Measurements from ENCODE around the gene STK38. TPM values are rescaled to one million over a fixed set of nuclear protein-coding genes. Genes with fewer than 3 reads are reported as not detected.

Gene STK38
- total RNA-seq, 2 experiments from 2014 or later: 47.0 to 48.4 TPM

DNA sequence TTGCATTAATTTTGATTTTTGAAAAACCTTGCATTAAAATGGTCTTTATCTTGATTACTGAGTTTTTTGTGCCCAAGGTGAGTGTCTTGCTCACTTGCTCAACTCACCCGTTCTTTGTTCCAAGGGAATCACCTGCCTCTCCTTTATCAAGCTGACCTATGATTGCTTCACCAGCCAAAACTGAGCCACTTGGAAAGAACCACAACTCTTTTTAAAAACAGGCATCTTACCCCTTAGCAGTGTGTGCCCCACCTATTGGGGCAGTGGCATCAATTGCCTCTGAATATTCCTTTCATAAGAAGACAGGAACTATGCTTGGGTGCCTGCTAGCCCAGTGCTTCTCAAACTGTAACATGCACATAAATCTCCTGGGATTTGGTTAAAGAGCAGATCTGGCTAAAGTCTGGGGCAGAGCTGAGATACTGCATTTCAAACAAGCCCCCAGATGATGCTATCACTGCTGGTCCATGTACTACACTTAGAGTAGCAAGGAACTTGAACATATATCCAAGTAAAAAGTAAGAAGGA, 3.3 kb upstream of the STK38 start:
- ATAC-seq (ENCODE audit: poor library complexity) (no peak), DNase-seq (no peak)
- H3K4me3 Mint-ChIP-seq: no peak overlapping the region
- ChIA-PET POLR2A (no interaction called here), CTCF (interaction anchor here (0.8 kb wide), 1 partner anchor 29 kb away, joined by 3 read pairs; no protein-coding TSS in a partner anchor)
- no peaks in the 10 kb centered on the region for H3K9me3 Mint-ChIP-seq
- no peaks in the 10 kb centered on the region for H3K27me3 Mint-ChIP-seq
- Histone ChIP-seq H3K27me3 (ENCODE audit: control insufficient read depth in 1 of 2, insufficient read depth in 2 of 2, low read length in 2 of 2) (no peaks in the 10 kb centered on the region), H3K4me1 (ENCODE audit: insufficient read depth, low read length) (peaks cover 18% of the 10 kb centered on the region), H3K27ac (ENCODE audit: low read depth in 1 of 2, low read length in 2 of 2) (no peak overlapping the region), H3K36me3 (ENCODE audit: insufficient read depth, low read length) (no peaks in the 10 kb centered on the region), H3K9me3 (ENCODE audit: control insufficient read depth in 1 of 2, insufficient read depth in 1 of 2, low read length in 2 of 2) (no peaks in the 10 kb centered on the region), H3K4me3 (ENCODE audit: low read length) (no peak overlapping the region)
- H3K27ac Mint-ChIP-seq: peak overlapping the region; percentile 55
- intact Hi-C loops (cut with DNase I, micrococcal nuclease): no loop called here
- H3K36me3 Mint-ChIP-seq (ENCODE audit: low read depth): peaks cover 21% of the 10 kb centered on the region
- peaks cover 32% of the 10 kb centered on the region for H3K4me1 Mint-ChIP-seq (ENCODE audit: low read depth)
- TF ChIP-seq, protein P1, sequence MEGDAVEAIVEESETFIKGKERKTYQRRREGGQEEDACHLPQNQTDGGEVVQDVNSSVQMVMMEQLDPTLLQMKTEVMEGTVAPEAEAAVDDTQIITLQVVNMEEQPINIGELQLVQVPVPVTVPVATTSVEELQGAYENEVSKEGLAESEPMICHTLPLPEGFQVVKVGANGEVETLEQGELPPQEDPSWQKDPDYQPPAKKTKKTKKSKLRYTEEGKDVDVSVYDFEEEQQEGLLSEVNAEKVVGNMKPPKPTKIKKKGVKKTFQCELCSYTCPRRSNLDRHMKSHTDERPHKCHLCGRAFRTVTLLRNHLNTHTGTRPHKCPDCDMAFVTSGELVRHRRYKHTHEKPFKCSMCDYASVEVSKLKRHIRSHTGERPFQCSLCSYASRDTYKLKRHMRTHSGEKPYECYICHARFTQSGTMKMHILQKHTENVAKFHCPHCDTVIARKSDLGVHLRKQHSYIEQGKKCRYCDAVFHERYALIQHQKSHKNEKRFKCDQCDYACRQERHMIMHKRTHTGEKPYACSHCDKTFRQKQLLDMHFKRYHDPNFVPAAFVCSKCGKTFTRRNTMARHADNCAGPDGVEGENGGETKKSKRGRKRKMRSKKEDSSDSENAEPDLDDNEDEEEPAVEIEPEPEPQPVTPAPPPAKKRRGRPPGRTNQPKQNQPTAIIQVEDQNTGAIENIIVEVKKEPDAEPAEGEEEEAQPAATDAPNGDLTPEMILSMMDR (IDR thresholded peaks at IDR 0.05): no peak

GRCh38 chr6:36548401-36548743, 1.1 kb upstream of the STK38 start:
- peaks cover 47% of the 10 kb centered on the region for H3K4me1 Mint-ChIP-seq (ENCODE audit: low read depth)

GRCh38 chr6:36547646-36548400, 544 bp upstream of the STK38 start:
- Mint-ChIP-seq H3K4me1 (ENCODE audit: low read depth) (peaks cover 51% of the 10 kb centered on the region), H3K4me3 (peak overlapping the region; percentile 98), H3K27me3 (no peaks in the 10 kb centered on the region), H3K9me3 (no peaks in the 10 kb centered on the region), H3K27ac (peak overlapping the region; percentile 96), H3K36me3 (ENCODE audit: low read depth) (peaks cover 43% of the 10 kb centered on the region)
- Histone ChIP-seq H3K4me3 (ENCODE audit: low read length) (peak overlapping the region; percentile 97), H3K4me1 (ENCODE audit: insufficient read depth, low read length) (peaks cover 36% of the 10 kb centered on the region), H3K9me3 (ENCODE audit: control insufficient read depth in 1 of 2, insufficient read depth in 1 of 2, low read length in 2 of 2) (no peaks in the 10 kb centered on the region), H3K27me3 (ENCODE audit: control insufficient read depth in 1 of 2, insufficient read depth in 2 of 2, low read length in 2 of 2) (no peaks in the 10 kb centered on the region), H3K36me3 (ENCODE audit: insufficient read depth, low read length) (peaks cover 2% of the 10 kb centered on the region), H3K27ac (ENCODE audit: low read depth in 1 of 2, low read length in 2 of 2) (peak overlapping the region; percentile 65 to 98)
- intact Hi-C loops (cut with DNase I, micrococcal nuclease): loop anchor here (2.0 to 10.0 kb wide), 5 partner anchors 31 to 137 kb away; partner anchors contain the start of gene SRSF3 (in 2 of the 2)
- peak in 4 of 14 experiments; percentile 22 to 52 (median 38) for DNase-seq
- POLR2A ChIA-PET: interaction anchor here (0.9 to 1.5 kb wide), 7 partner anchors 9 to 62 kb away, joined by 3 to 7 read pairs (median 4); no protein-coding TSS in a partner anchor
- TF ChIP-seq, protein P1 (IDR thresholded peaks at IDR 0.05): no peak
- CTCF ChIA-PET: interaction anchor here (0.8 to 1.3 kb wide), 2 partner anchors 45 to 46 kb away, joined by 3 to 4 read pairs; no protein-coding TSS in a partner anchor
- ATAC-seq (ENCODE audit: poor library complexity): peak; percentile 4

More at GRCh38 chr6:36548401-36548743, 1.1 kb upstream of the STK38 start:
- ATAC-seq (ENCODE audit: poor library complexity) (no peak), DNase-seq (no peak)
- TF ChIP-seq, protein P1 (IDR thresholded peaks at IDR 0.05): no peak
- Histone ChIP-seq H3K27ac (ENCODE audit: low read depth in 1 of 2, low read length in 2 of 2) (peak overlapping the region; percentile 65 to 98), H3K27me3 (ENCODE audit: control insufficient read depth in 1 of 2, insufficient read depth in 2 of 2, low read length in 2 of 2) (no peaks in the 10 kb centered on the region), H3K36me3 (ENCODE audit: insufficient read depth, low read length) (peaks cover 2% of the 10 kb centered on the region), H3K9me3 (ENCODE audit: control insufficient read depth in 1 of 2, insufficient read depth in 1 of 2, low read length in 2 of 2) (no peaks in the 10 kb centered on the region), H3K4me3 (ENCODE audit: low read length) (no peak overlapping the region), H3K4me1 (ENCODE audit: insufficient read depth, low read length) (peaks cover 31% of the 10 kb centered on the region)
- H3K36me3 Mint-ChIP-seq (ENCODE audit: low read depth): peaks cover 39% of the 10 kb centered on the region
- ChIA-PET POLR2A (interaction anchor here (0.9 to 1.5 kb wide), 6 partner anchors 19 to 105 kb away, joined by 3 to 7 read pairs (median 4); partner anchors contain the start of gene KCTD20), CTCF (interaction anchor here (0.8 to 1.3 kb wide), 3 partner anchors 45 to 87 kb away, joined by 3 to 4 read pairs (median 4); no protein-coding TSS in a partner anchor)
- H3K27ac Mint-ChIP-seq: peak overlapping the region; percentile 96
- peak overlapping the region; percentile 98 for H3K4me3 Mint-ChIP-seq
- H3K27me3 Mint-ChIP-seq: no peaks in the 10 kb centered on the region
- intact Hi-C loops (cut with DNase I, micrococcal nuclease): loop anchor here (2.0 to 10.0 kb wide), 2 partner anchors 104 to 136 kb away; no protein-coding TSS in a partner anchor
- H3K9me3 Mint-ChIP-seq: no peaks in the 10 kb centered on the region

Data from CD4-positive, alpha-beta T cell (primary cell).